OCI-LY3 (cell line): Measurements from ENCODE around the gene TPCN2.
A peak's percentile ranks its signal among the peaks of the same experiment; 100 is the strongest.

Experiments used
- H2AFZ ChIP-seq: fragments of 200-600, 300-600 bp; shearing (Covaris generic); 2 replicates; pipeline ENCODE4 v1.6.0; 2014; ENCODE audit warnings: antibody characterized with exemption, low read depth, low read length
- H3K27ac ChIP-seq: fragments of 200-600, 300-600 bp; sonication (generic); 2 replicates; pipeline ENCODE4 v1.5.1; 2014; ENCODE audit warnings: mild to moderate bottlenecking, low read length, moderate library complexity, mixed read lengths
- H3K27me3 ChIP-seq: fragments of 200-600, 300-600 bp; sonication (generic); 2 replicates; pipeline ENCODE4 v1.6.1; 2014; ENCODE audit warnings: low read depth, low read length, mixed read lengths
- H3K36me3 ChIP-seq: fragments of 200-600, 300-600 bp; sonication (generic); replicated peaks from 2 replicates; pipeline ENCODE3; 2014; ENCODE audit warnings: low read depth, low read length, mixed read lengths
- H3K4me1 ChIP-seq: fragments of 300-600, 200-600 bp; sonication (generic); 2 replicates; pipeline ENCODE4 v1.6.1; 2014; ENCODE audit warnings: low read length, mixed read lengths
- H3K4me2 ChIP-seq: fragments of 200-600, 300-600 bp; sonication (generic); 2 replicates; pipeline ENCODE4 v1.6.1; 2014; ENCODE audit warnings: low read length, mixed read lengths
- H3K4me3 ChIP-seq: fragments of 300-600, 200-600 bp; sonication (generic); 2 replicates; pipeline ENCODE4 v1.5.1; 2014; ENCODE audit warnings: antibody characterized with exemption, mild to moderate bottlenecking, low read length, moderate library complexity
- H3K79me2 ChIP-seq: fragments of 300-600, 200-600 bp; shearing (Covaris generic); 2 replicates; pipeline ENCODE4 v1.6.1; 2014; ENCODE audit warnings: mild to moderate bottlenecking, low read length, mixed read lengths
- H3K9ac ChIP-seq: fragments of 300-600, 200-600 bp; shearing (Covaris generic); 2 replicates; pipeline ENCODE4 v1.6.0; 2014; ENCODE audit warnings: mild to moderate bottlenecking, low read length, moderate library complexity
- H3K9me3 ChIP-seq: fragments of 200-600, 300-600 bp; shearing (Covaris generic); 2 replicates; pipeline ENCODE4 v1.6.1; 2014; ENCODE audit warnings: low read length, mixed read lengths; ENCODE audit not compliant: insufficient read depth
- H4K20me1 ChIP-seq: fragments of 200-600, 300-600 bp; sonication (generic); 2 replicates; pipeline ENCODE4 v1.6.1; 2016; ENCODE audit warnings: low read length, mixed read lengths; ENCODE audit not compliant: insufficient read depth
- CTCF ChIP-seq: fragments of 200-600, 300-600 bp; sonication (generic); IDR thresholded peaks from 2 replicates; pipeline ENCODE4 v1.5.1; 2014; ENCODE audit warnings: antibody characterized with exemption, low read length, low read depth
- EZH2phosphoT487 ChIP-seq: fragments of 200-600 bp; shearing (Covaris generic); IDR thresholded peaks from 2 replicates; pipeline ENCODE4 v1.6.1; 2018; ENCODE audit warnings: antibody characterized with exemption, mixed run types, low read depth

The TPCN2 gene

GRCh38 chr11:69183613-69184012 lies 134.9 kb downstream of the TPCN2 start:
- Histone ChIP-seq H3K9ac (no peak overlapping the region), H3K27me3 (no peaks in the 10 kb centered on the region), H3K9me3 (peaks cover 6% of the 10 kb centered on the region; the same call in 1 of the 2 replicates), H3K4me1 (peaks cover 2% of the 10 kb centered on the region; the same call in 1 of the 2 replicates), H3K27ac (no peak overlapping the region), H3K4me3 (no peak overlapping the region), H3K4me2 (no peak overlapping the region), H3K79me2 (no peaks in the 10 kb centered on the region), H4K20me1 (no peaks in the 10 kb centered on the region), H3K36me3 (no peaks in the 10 kb centered on the region), H2AFZ (peak overlapping the region; percentile 43; the same call in 1 of the 2 replicates)
- TF ChIP-seq CTCF (no peak), EZH2phosphoT487 (no peak)
